ENCODE measurements around the gene ELFN1.
A peak's percentile ranks its signal among the peaks of the same experiment; 100 is the strongest.

ELFN1 gene

GRCh38 chr7:1729183-1729582 is 59.1 kb downstream of the ELFN1 start:
- Mint-ChIP-seq H3K4me1 (peaks cover 5% of the 10 kb centered on the region), H3K4me3 (no peak overlapping the region), H3K27ac (no peak overlapping the region), H3K36me3 (peaks cover 2% of the 10 kb centered on the region), H3K9me3 (no peaks in the 10 kb centered on the region), H3K27me3 (peaks cover 21% of the 10 kb centered on the region)
- ATAC-seq (ENCODE audit: low read depth) (no peak), DNase-seq (ENCODE audit: low spot score in 2 of 2) (no peak)

GRCh38 chr7:1729773-1730172 is 59.7 kb downstream of the ELFN1 start:
- Mint-ChIP-seq H3K27ac (no peak overlapping the region), H3K27me3 (peaks cover 17% of the 10 kb centered on the region), H3K4me1 (peaks cover 5% of the 10 kb centered on the region), H3K9me3 (no peaks in the 10 kb centered on the region), H3K36me3 (peaks cover 2% of the 10 kb centered on the region), H3K4me3 (no peak overlapping the region)
- ATAC-seq (ENCODE audit: low read depth) (no peak), DNase-seq (ENCODE audit: low spot score in 2 of 2) (no peak)

- no peaks in the 10 kb centered on the region for H3K36me3 Mint-ChIP-seq
- H3K27ac Mint-ChIP-seq: no peak overlapping the region
- no peaks in the 10 kb centered on the region for H3K4me1 Mint-ChIP-seq
- no peak overlapping the region for H3K4me3 Mint-ChIP-seq
- ATAC-seq (ENCODE audit: low read depth) (no peak), DNase-seq (ENCODE audit: low spot score in 2 of 2) (no peak)
- H3K27me3 Mint-ChIP-seq: peaks cover 9% of the 10 kb centered on the region
- no peaks in the 10 kb centered on the region for H3K9me3 Mint-ChIP-seq
These were observed 62.0 kb downstream of the ELFN1 start for GRCh38 chr7:1732072-1732471.

- Mint-ChIP-seq H3K4me3 (no peak overlapping the region), H3K36me3 (no peaks in the 10 kb centered on the region), H3K9me3 (no peaks in the 10 kb centered on the region), H3K4me1 (no peaks in the 10 kb centered on the region), H3K27me3 (peaks cover 10% of the 10 kb centered on the region), H3K27ac (no peak overlapping the region)
- DNase-seq (ENCODE audit: low spot score in 2 of 2) (no peak), ATAC-seq (ENCODE audit: low read depth) (no peak)
These were observed 62.6 kb downstream of the ELFN1 start for GRCh38 chr7:1732645-1733044.

GRCh38 chr7:1733206-1733907 is 63.3 kb downstream of the ELFN1 start:
- Mint-ChIP-seq H3K4me1 (peaks cover under 1% of the 10 kb centered on the region), H3K27ac (no peak overlapping the region), H3K9me3 (no peaks in the 10 kb centered on the region), H3K4me3 (no peak overlapping the region), H3K27me3 (peaks cover 8% of the 10 kb centered on the region), H3K36me3 (no peaks in the 10 kb centered on the region)
- ATAC-seq (ENCODE audit: low read depth): no peak
- DNase-seq (ENCODE audit: low spot score in 2 of 2): no peak

- peaks cover 11% of the 10 kb centered on the region for H3K27me3 Mint-ChIP-seq
- no peaks in the 10 kb centered on the region for H3K36me3 Mint-ChIP-seq
- ATAC-seq (ENCODE audit: low read depth): no peak
These were observed 64.0 kb downstream of the ELFN1 start for GRCh38 chr7:1733908-1734730.

GRCh38 chr7:1735262-1735661 is 65.2 kb downstream of the ELFN1 start:
- DNase-seq (ENCODE audit: low spot score in 2 of 2): no peak

More at GRCh38 chr7:1733908-1734730, 64.0 kb downstream of the ELFN1 start:
- no peak overlapping the region for H3K27ac Mint-ChIP-seq
- H3K9me3 Mint-ChIP-seq: no peaks in the 10 kb centered on the region
- peaks cover 5% of the 10 kb centered on the region for H3K4me1 Mint-ChIP-seq
- H3K4me3 Mint-ChIP-seq: no peak overlapping the region
- no peak for DNase-seq (ENCODE audit: low spot score in 2 of 2)

GRCh38 chr7:1735806-1736483 is 65.9 kb downstream of the ELFN1 start:
- Mint-ChIP-seq H3K9me3 (no peaks in the 10 kb centered on the region), H3K27me3 (peaks cover 16% of the 10 kb centered on the region), H3K27ac (no peak overlapping the region), H3K4me3 (no peak overlapping the region), H3K4me1 (peaks cover 5% of the 10 kb centered on the region), H3K36me3 (no peaks in the 10 kb centered on the region)
- ATAC-seq (ENCODE audit: low read depth) (no peak), DNase-seq (ENCODE audit: low spot score in 2 of 2) (no peak)

More at GRCh38 chr7:1735262-1735661, 65.2 kb downstream of the ELFN1 start:
- Mint-ChIP-seq H3K36me3 (no peaks in the 10 kb centered on the region), H3K4me1 (peaks cover 5% of the 10 kb centered on the region), H3K27ac (no peak overlapping the region), H3K9me3 (no peaks in the 10 kb centered on the region), H3K27me3 (peaks cover 15% of the 10 kb centered on the region), H3K4me3 (no peak overlapping the region)
- no peak for ATAC-seq (ENCODE audit: low read depth)

- DNase-seq (ENCODE audit: low spot score in 2 of 2) (no peak), ATAC-seq (ENCODE audit: low read depth) (no peak)
- H3K27ac Mint-ChIP-seq: no peak overlapping the region
- H3K36me3 Mint-ChIP-seq: no peaks in the 10 kb centered on the region
- H3K27me3 Mint-ChIP-seq: peaks cover 18% of the 10 kb centered on the region
- H3K4me3 Mint-ChIP-seq: no peak overlapping the region
- no peaks in the 10 kb centered on the region for H3K9me3 Mint-ChIP-seq
- H3K4me1 Mint-ChIP-seq: peaks cover 7% of the 10 kb centered on the region
These were observed 66.4 kb downstream of the ELFN1 start for GRCh38 chr7:1736484-1736817.

- DNase-seq (ENCODE audit: low spot score in 2 of 2) (no peak), ATAC-seq (ENCODE audit: low read depth) (no peak)
- Mint-ChIP-seq H3K27me3 (peaks cover 22% of the 10 kb centered on the region), H3K4me3 (no peak overlapping the region), H3K27ac (no peak overlapping the region), H3K4me1 (peaks cover 8% of the 10 kb centered on the region), H3K9me3 (no peaks in the 10 kb centered on the region), H3K36me3 (no peaks in the 10 kb centered on the region)
These were observed 66.8 kb downstream of the ELFN1 start for GRCh38 chr7:1736830-1737229.

- ATAC-seq (ENCODE audit: low read depth) (no peak), DNase-seq (ENCODE audit: low spot score in 2 of 2) (no peak)
- H3K4me1 Mint-ChIP-seq: peaks cover 8% of the 10 kb centered on the region
- H3K9me3 Mint-ChIP-seq: no peaks in the 10 kb centered on the region
- peaks cover 22% of the 10 kb centered on the region for H3K27me3 Mint-ChIP-seq
- no peaks in the 10 kb centered on the region for H3K36me3 Mint-ChIP-seq
- H3K27ac Mint-ChIP-seq: no peak overlapping the region
- H3K4me3 Mint-ChIP-seq: no peak overlapping the region
These were observed 67.4 kb downstream of the ELFN1 start for GRCh38 chr7:1737523-1737922.

- Mint-ChIP-seq H3K27ac (no peak overlapping the region), H3K36me3 (no peaks in the 10 kb centered on the region), H3K4me1 (peaks cover 10% of the 10 kb centered on the region), H3K9me3 (no peaks in the 10 kb centered on the region), H3K27me3 (peaks cover 22% of the 10 kb centered on the region), H3K4me3 (no peak overlapping the region)
- ATAC-seq (ENCODE audit: low read depth): no peak
- no peak for DNase-seq (ENCODE audit: low spot score in 2 of 2)
These were observed 67.9 kb downstream of the ELFN1 start for GRCh38 chr7:1737956-1738355.

- no peaks in the 10 kb centered on the region for H3K36me3 Mint-ChIP-seq
- H3K9me3 Mint-ChIP-seq: no peaks in the 10 kb centered on the region
- no peak overlapping the region for H3K27ac Mint-ChIP-seq
- peak overlapping the region; percentile 1 for H3K4me3 Mint-ChIP-seq
- DNase-seq (ENCODE audit: low spot score in 2 of 2): no peak
- no peak for ATAC-seq (ENCODE audit: low read depth)
- peaks cover 13% of the 10 kb centered on the region for H3K4me1 Mint-ChIP-seq
- peaks cover 22% of the 10 kb centered on the region for H3K27me3 Mint-ChIP-seq
These were observed 68.4 kb downstream of the ELFN1 start for GRCh38 chr7:1738511-1738910.

GRCh38 chr7:1738956-1739355 is 68.9 kb downstream of the ELFN1 start:
- no peak overlapping the region for H3K4me3 Mint-ChIP-seq
- no peak overlapping the region for H3K27ac Mint-ChIP-seq
- H3K4me1 Mint-ChIP-seq: peaks cover 13% of the 10 kb centered on the region
- H3K9me3 Mint-ChIP-seq: no peaks in the 10 kb centered on the region
- no peaks in the 10 kb centered on the region for H3K36me3 Mint-ChIP-seq
- no peak for ATAC-seq (ENCODE audit: low read depth)
- H3K27me3 Mint-ChIP-seq: peaks cover 22% of the 10 kb centered on the region
- DNase-seq (ENCODE audit: low spot score in 2 of 2): no peak
